HG02763 (cell line): ENCODE data around the gene TAS2R14.

Experiments used
- ATAC-seq: cut with Tn5 transposase; IDR thresholded peaks from one replicate; pipeline ENCODE4 v1.9.1; 2021; ENCODE audit warnings: mild to moderate bottlenecking, moderate library complexity; ENCODE audit not compliant: unreplicated experiment

Gene TAS2R14, protein sequence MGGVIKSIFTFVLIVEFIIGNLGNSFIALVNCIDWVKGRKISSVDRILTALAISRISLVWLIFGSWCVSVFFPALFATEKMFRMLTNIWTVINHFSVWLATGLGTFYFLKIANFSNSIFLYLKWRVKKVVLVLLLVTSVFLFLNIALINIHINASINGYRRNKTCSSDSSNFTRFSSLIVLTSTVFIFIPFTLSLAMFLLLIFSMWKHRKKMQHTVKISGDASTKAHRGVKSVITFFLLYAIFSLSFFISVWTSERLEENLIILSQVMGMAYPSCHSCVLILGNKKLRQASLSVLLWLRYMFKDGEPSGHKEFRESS

GRCh38 chr12:10939163-10939562, at the start of gene TAS2R14:
TSS of gene TAS2R14 (minus strand) at chr12:10939263. CDS start at chr12:10939207, 56 bp downstream.
- ATAC-seq: no peak

DNA sequence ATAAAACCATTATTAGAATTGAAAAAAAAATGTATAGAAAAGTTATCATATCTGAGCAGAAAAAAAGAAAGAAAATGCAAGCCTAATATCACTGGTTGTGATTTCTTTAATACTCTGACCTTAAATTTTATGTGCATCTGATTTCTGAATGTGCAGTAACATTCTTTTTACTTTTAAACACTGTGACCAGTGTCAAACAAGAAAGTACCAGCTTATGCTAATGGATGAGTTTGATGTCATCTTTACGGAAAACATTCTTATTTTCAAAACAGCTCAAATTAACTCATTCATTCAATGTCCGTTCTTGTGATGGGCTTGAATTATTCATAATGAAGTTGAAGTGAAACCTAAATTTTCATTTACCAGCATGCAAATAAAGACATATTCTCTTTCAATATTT, 47.7 kb upstream of the TAS2R14 start, which contains the start of gene TAS2R50:
Gene TAS2R50 (minus strand): TSS at position 101 of the 400 bp plus-strand sequence. CDS start 52 bp downstream, at position 49.
- ATAC-seq: no peak

DNA sequence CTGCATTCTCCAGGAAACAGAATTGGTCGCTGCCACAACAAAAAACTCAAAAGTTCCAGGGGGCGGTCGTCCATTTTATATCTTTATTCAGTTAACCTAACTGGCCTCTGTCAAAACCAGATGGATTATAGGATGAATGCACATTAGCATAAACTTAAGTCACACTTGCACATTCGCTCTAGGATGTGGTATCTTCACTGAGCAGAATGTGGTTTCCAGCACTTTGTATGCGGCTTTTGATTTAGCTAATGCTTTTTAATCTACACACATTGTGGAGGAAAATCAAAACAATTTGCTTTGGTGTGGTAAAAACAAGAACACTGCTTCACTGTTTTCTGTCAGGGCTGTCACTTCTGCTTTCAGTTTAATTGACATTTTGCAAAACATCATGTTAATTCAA, 43.2 kb upstream of the TAS2R14 start:
- ATAC-seq: no peak

DNA sequence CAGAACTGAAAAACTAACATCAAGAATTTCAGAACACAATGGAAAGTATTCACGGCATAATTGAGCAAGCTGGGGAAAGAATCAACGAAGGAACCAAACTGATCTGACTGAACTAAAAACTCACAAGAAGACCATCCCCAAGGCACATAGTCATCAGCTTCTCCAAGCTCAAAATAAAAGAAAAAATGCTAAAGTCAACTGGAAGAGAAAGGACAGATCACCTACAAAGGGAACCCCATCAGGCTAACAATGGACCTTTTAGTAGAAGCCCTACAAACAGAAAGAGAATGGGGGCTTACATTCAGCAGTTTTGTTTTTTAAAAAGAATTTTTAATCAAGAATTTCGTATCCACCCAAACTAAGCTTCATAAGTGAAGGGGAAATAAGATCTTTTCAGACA, 35.9 kb upstream of the TAS2R14 start:
- ATAC-seq: no peak

DNA sequence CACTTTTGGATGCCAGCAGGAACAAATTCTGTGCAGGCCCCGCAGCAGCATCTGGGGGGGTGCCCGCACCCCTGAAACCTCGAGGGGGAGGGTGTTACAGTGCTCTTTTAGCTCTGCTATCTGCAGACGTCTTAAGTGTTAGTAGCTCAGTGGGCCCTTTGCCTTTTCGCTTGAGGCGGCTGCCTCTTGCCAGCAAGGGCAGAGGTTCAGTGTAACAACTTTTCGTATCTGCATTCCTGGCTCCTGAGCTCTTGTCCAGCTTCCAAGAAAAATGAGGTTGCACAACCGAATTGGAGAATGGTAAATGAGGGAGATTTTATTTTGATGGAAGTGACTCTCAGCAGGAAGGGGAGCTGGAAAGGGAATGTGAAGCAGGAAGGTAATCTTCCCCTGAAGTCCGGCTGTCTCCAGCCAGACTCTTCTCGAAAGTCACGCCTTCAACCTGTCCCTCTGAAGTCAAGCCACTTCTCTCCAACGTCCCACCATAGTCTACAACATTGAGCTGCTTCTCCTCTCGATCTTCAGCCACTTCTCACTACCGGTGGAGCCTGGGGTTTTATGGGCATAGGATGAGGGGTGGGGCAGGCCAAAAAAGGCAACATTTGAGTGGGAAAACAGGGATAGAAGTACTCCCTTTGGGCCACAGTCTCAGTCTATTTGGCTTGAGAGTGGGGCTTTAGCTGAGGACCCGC, 29.8 kb upstream of the TAS2R14 start:
- ATAC-seq: no peak

- ATAC-seq: no peak
Observed at GRCh38 chr12:10967409-10967808, 28.3 kb upstream of the TAS2R14 start.

GRCh38 chr12:10966314-10966713, 27.3 kb upstream of the TAS2R14 start:
- no peak for ATAC-seq

- ATAC-seq: no peak
Observed at GRCh38 chr12:10965476-10965875, 26.4 kb upstream of the TAS2R14 start.

DNA sequence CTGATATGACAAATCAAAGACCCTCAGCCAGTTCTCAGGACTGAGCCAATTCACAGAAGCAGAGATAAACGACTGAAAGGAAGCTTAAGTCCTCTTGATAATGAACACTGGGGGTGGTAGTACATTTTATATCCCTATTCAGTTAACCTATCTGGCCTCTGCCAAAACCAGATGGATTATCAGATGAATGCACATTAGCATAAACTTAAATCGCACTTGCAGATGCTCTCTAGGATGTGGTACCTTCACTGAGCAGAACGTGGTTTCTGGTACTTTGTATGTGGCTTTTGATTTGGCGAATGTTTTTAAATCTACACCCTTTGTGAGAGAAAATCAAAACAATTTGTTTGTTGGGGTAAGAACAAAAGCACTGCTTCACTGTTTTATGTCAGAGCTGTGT, 21.1 kb upstream of the TAS2R14 start:
- no peak for ATAC-seq

DNA sequence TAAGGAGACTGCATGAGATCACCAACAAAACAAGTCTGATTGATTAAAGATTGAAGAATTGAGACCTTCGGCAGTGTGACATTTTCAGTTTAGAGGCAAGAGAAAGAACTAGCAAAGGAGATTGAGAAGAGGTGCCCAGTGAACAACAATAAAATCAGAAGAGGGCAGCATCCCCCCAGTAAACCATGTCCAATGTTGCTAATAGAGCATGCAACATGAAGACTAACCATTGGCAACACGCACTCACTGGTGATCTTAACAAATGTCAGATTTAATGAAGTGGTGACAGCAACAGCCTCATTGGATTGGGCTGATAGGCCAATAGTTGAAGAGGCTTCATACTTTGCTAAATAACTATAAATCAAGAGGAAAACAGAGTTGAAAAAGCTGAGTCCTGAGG, 20.7 kb upstream of the TAS2R14 start:
- no peak for ATAC-seq

DNA sequence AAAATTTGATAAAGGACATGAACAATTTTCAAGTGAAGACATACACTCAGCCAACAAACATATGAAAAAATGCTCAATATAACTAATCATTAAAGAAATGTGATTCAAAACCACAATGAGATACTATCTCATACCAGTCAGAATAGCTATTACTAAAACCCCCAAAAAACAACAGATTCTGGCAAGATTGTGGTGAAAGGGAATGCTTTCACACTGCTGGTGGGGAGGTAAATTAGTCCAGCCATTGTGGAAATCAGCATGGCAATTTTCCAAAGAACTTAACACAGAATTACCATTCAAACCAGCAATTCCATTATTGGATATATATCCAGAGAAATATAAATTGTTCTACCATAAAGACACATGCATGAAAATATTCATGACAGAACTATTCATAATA, 18.7 kb upstream of the TAS2R14 start:
- ATAC-seq: no peak

DNA sequence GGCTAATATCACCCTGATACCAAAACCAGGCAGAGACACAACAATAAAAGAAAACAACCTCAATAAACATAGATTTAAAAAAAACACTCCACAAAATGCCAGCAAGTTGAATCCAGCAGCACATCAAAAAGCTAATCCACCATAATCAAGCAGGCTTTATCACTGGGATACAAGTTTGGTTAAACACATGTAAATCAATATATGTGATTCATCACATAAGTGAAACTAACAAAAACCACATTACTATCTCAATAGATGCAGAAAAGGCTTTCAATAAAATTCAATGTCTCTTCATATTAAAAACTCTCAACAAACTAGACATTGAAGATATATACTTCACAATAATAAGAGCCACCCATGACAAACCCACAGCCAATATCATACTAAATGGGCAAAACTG, 17.0 kb upstream of the TAS2R14 start:
- no peak for ATAC-seq

GRCh38 chr12:10952645-10953044, 13.6 kb upstream of the TAS2R14 start:
- ATAC-seq: no peak

DNA sequence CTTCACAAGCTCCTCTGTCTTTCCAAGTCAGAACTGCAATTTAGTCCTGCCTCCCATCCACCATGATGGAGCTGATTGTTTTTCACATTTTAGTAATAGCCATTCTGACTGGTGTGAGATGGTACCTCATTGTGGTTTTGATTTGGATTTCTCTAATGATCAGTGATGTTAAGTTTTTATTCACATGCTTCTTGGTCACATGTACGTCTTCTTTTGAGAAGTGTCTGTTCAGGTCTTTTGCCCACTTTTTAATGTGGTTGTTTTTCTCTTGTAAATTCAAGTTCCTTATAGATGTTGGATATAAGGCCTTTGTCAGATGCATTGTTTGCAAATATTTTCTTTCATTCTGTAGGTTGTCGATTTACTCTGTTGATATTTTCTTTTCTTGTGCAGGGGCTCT, 4.1 kb upstream of the TAS2R14 start:
- ATAC-seq: no peak

DNA sequence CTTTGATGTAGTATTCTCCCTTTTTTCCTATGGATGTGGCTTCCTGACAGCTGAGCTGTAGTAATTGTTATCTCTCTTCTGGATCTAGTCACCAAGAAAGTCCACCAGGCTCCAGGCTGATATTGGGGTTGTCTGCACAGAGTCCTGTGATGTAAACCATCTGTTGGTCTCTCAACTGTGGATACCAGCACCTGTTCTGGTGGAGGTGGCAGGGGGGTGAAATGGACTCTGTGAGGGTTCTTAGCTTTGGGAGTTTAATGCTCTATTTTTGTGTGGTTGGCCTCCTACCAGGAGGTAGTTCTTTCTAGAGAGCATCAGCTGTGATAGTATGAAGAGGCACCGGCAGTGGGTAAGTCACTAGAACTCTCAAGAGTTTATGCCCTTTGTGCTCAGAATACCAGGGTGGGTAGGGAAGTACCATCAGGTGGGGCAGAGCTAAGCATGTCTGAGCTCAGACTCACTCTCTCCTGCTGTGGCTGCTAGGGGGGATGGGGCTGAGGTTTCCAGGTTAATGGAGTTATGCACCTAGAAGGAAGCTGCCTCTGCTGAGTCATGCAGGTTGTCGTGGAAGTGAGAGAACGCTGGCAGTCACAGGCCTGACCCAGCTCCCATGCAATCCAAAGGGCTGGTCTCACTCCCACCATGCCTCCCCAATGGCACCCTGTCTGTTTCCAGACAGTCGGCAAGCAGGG, 3.0 kb upstream of the TAS2R14 start:
- ATAC-seq: no peak

DNA sequence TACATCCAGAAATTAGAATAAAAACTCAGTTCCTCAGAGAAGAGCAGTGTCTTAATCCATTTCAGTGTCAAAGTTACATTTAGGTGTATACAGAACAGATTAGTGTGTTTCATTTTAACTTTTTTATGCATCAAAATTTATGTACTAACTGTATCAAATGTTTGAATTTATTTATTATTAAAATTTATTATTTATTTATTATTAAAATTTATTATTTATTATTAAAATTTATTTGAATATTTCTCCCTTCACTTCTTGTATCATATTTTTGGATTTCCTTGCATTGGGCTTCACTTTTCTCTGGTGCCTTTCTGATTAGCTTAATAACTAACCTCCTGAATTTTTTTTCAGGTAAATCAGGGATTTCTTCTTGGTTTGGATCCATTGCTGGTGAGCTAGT, 2.3 kb upstream of the TAS2R14 start:
- ATAC-seq: no peak

GRCh38 chr12:10940389-10940788, 1.3 kb upstream of the TAS2R14 start:
- no peak for ATAC-seq

- ATAC-seq: no peak
Observed at GRCh38 chr12:10936506-10936905, 2.6 kb downstream of the TAS2R14 start.

GRCh38 chr12:10928746-10929286, 10.2 kb downstream of the TAS2R14 start, which contains the start of gene PRH2:
TSS of gene PRH2 (plus strand) at chr12:10929236. CDS start at chr12:10929274, 38 bp downstream.
- ATAC-seq: no peak

DNA sequence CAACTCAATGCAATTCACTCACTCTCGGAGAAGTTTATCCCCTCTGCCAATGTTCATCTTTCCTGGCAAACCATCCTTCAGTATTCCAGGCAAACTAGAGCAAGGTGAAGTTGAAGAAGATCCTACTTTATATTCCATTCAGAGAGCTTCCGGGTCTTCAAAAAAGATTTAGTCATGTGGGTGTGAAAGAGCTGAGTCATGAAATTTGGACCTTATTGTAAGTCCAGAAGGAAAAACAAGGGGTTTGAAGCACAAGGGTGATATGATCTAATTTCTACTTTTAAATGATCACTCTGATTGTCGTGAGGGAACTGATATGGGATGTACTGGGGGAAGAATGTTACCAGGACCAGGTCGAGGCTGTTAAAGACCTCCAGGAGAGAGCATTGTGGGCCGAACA, 12.8 kb downstream of the TAS2R14 start:
- ATAC-seq: no peak

- ATAC-seq: no peak
Observed at GRCh38 chr12:10919809-10920208, 19.3 kb downstream of the TAS2R14 start.
